Caco-2 (cell line): ENCODE results near the gene LRRC72. TPM values are rescaled to one million over a fixed set of nuclear protein-coding genes. Genes with fewer than 3 reads are reported as not detected.

Experiments used
- BruUV-seq: library from RNA; stranded (reverse); fragments of 400-500 nt; replicated peaks from 2 replicates; lab custom pipeline; 2021; lab: Mats Ljungman, UMichigan
- CTCF ChIA-PET: fragments of 300-600 bp; sonication (Branson Sonifier 250); formaldehyde crosslinking; loops from one replicate; lab custom pipeline; 2022; ENCODE audit warnings: antibody characterized with exemption; lab: Charles Lee
- POLR2A ChIA-PET: fragments of 300-600 bp; sonication (Branson Sonifier 250); formaldehyde crosslinking; loops from one replicate; lab custom pipeline; 2022; ENCODE audit warnings: antibody characterized with exemption; lab: Charles Lee
- DNase-seq, 2 experiments: peaks; one replicate each; pipeline versions ENCODE4 v3.0.0 to v3.0.0-alpha.2; 2020 to 2022
- H3K27me3 ChIP-seq: replicated peaks from 2 replicates; pipeline ENCODE4 v1.6.0; 2011; ENCODE audit warnings: low read length; ENCODE audit not compliant: control insufficient read depth, insufficient read depth
- H3K36me3 ChIP-seq: 2 replicates; pipeline ENCODE4 v1.5.1; 2011; ENCODE audit warnings: low read length; ENCODE audit not compliant: control insufficient read depth, insufficient read depth
- H3K4me1 ChIP-seq: fragments of 250-450 bp; sonication (Bioruptor Pico); 2 replicates; pipeline ENCODE4 v1.5.1; 2020; ENCODE audit warnings: mild to moderate bottlenecking
- H3K4me3 ChIP-seq: 2 replicates; pipeline ENCODE4 v1.5.1; 2011; ENCODE audit warnings: low read depth, mild to moderate bottlenecking, control low read depth, low read length
- H3K9me3 ChIP-seq: fragments of 250-450 bp; sonication (Bioruptor Pico); 2 replicates; pipeline ENCODE4 v1.5.1; 2020; ENCODE audit warnings: mild to moderate bottlenecking, moderate library complexity
- H3K27ac Mint-ChIP-seq: one replicate; pipeline ENCODE4 v1.8.0; 2022; ENCODE audit warnings: mixed read lengths; ENCODE audit not compliant: unreplicated experiment
- H3K27me3 Mint-ChIP-seq: one replicate; pipeline ENCODE4 v1.8.0; 2022; ENCODE audit warnings: mixed read lengths; ENCODE audit not compliant: insufficient read depth, unreplicated experiment
- H3K36me3 Mint-ChIP-seq: one replicate; pipeline ENCODE4 v1.8.0; 2022; ENCODE audit warnings: mild to moderate bottlenecking, mixed read lengths; ENCODE audit not compliant: insufficient read depth, unreplicated experiment
- H3K4me1 Mint-ChIP-seq: one replicate; pipeline ENCODE4 v1.8.0; 2022; ENCODE audit warnings: low read depth, mixed read lengths; ENCODE audit not compliant: unreplicated experiment
- H3K4me3 Mint-ChIP-seq: one replicate; pipeline ENCODE4 v1.8.0; 2022; ENCODE audit warnings: mild to moderate bottlenecking, moderate library complexity, mixed read lengths; ENCODE audit not compliant: unreplicated experiment
- H3K9me3 Mint-ChIP-seq: one replicate; pipeline ENCODE4 v1.8.0; 2022; ENCODE audit warnings: mixed read lengths; ENCODE audit not compliant: unreplicated experiment
- intact Hi-C: fragments of 100-400 bp; cut with micrococcal nuclease; formaldehyde crosslinking; loops from one replicate; pipeline ENCODE4 v1.10.0; 2022; ENCODE audit not compliant: unreplicated experiment
- total RNA-seq: library from RNA; stranded (reverse); gene quantifications from 2 replicates; pipeline ENCODE4 v1.2.3, GENCODE V29; 2022
- TF ChIP-seq, protein P1 (sequence below), 2 experiments: fragments of 200-600 bp in 1 of 2; IDR thresholded peaks; 1 replicate in 1 of 2; 2 replicates in 1 of 2; pipeline versions ENCODE4 v1.5.1 to v1.8.0; 2011 to 2022; ENCODE audit warnings: antibody characterized with exemption in 1 of 2, control low read depth in 1 of 2, inconsistent platforms in 1 of 2, low read depth in 1 of 2, low read length in 1 of 2, mild to moderate bottlenecking in 1 of 2, moderate library complexity in 1 of 2; ENCODE audit not compliant: insufficient read depth in 1 of 2, severe bottlenecking in 1 of 2, unreplicated experiment in 1 of 2

Gene LRRC72
- total RNA-seq, 1 experiment from 2014 or later = not detected

DNA sequence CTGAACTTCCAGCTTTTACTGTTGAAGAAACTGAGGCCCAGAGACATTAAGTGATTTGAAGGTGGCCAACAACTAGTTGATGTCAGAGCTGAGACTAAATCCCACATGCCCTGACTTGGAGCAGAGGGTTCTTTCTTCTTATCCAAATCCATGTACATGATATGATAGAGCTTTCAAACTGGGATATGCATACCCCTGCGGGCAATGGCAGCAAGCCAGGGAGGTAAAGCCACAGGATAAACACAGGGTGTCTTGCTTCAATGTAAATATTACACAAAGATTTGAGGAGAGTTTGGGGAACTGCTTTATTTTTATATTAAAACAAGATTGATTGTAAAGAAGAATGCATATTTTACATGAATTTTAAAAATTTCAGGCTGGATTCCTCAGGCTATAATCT is 2.3 kb upstream of the LRRC72 start:
- no peak for DNase-seq
- TF ChIP-seq, protein P1, sequence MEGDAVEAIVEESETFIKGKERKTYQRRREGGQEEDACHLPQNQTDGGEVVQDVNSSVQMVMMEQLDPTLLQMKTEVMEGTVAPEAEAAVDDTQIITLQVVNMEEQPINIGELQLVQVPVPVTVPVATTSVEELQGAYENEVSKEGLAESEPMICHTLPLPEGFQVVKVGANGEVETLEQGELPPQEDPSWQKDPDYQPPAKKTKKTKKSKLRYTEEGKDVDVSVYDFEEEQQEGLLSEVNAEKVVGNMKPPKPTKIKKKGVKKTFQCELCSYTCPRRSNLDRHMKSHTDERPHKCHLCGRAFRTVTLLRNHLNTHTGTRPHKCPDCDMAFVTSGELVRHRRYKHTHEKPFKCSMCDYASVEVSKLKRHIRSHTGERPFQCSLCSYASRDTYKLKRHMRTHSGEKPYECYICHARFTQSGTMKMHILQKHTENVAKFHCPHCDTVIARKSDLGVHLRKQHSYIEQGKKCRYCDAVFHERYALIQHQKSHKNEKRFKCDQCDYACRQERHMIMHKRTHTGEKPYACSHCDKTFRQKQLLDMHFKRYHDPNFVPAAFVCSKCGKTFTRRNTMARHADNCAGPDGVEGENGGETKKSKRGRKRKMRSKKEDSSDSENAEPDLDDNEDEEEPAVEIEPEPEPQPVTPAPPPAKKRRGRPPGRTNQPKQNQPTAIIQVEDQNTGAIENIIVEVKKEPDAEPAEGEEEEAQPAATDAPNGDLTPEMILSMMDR (IDR thresholded peaks at IDR 0.05; ENCODE audit: insufficient read depth in 1 of 2, low read depth in 1 of 2, low read length in 1 of 2, severe bottlenecking in 1 of 2, unreplicated experiment in 1 of 2) = no peak
- intact Hi-C loops = no loop called here
- POLR2A ChIA-PET = no interaction called here
- BruUV-seq = no TSS peak
- Histone ChIP-seq H3K9me3 (no peaks in the 10 kb centered on the region), H3K4me1 (no peaks in the 10 kb centered on the region), H3K27me3 (no peaks in the 10 kb centered on the region), H3K36me3 (no peaks in the 10 kb centered on the region), H3K4me3 (no peak overlapping the region)
- H3K36me3 Mint-ChIP-seq = no peaks in the 10 kb centered on the region
- H3K27me3 Mint-ChIP-seq = no peaks in the 10 kb centered on the region
- H3K4me1 Mint-ChIP-seq = peaks cover 9% of the 10 kb centered on the region
- no peak overlapping the region for H3K27ac Mint-ChIP-seq
- CTCF ChIA-PET = no interaction called here
- H3K9me3 Mint-ChIP-seq = no peaks in the 10 kb centered on the region
- H3K4me3 Mint-ChIP-seq = no peak overlapping the region

- no peak for DNase-seq
- H3K4me1 Mint-ChIP-seq = peaks cover 25% of the 10 kb centered on the region
- H3K4me3 Mint-ChIP-seq = no peak overlapping the region
- no peaks in the 10 kb centered on the region for H3K36me3 ChIP-seq
- no peaks in the 10 kb centered on the region for H3K9me3 Mint-ChIP-seq
- intact Hi-C loops = no loop called here
- no TSS peak for BruUV-seq
- ChIA-PET POLR2A (no interaction called here), CTCF (no interaction called here)
- H3K9me3 ChIP-seq = no peaks in the 10 kb centered on the region
- no peaks in the 10 kb centered on the region for H3K36me3 Mint-ChIP-seq
- H3K27ac Mint-ChIP-seq = no peak overlapping the region
- TF ChIP-seq, protein P1 (IDR thresholded peaks at IDR 0.05; ENCODE audit: insufficient read depth in 1 of 2, low read depth in 1 of 2, low read length in 1 of 2, severe bottlenecking in 1 of 2, unreplicated experiment in 1 of 2) = no peak
- H3K4me1 ChIP-seq = peaks cover 16% of the 10 kb centered on the region
- no peak overlapping the region for H3K4me3 ChIP-seq
- no peaks in the 10 kb centered on the region for H3K27me3 ChIP-seq
- no peaks in the 10 kb centered on the region for H3K27me3 Mint-ChIP-seq
Observed at GRCh38 chr7:16528520-16528919, 1.9 kb downstream of the LRRC72 start.

- Histone ChIP-seq H3K4me1 (peaks cover 16% of the 10 kb centered on the region), H3K36me3 (no peaks in the 10 kb centered on the region), H3K4me3 (no peak overlapping the region), H3K9me3 (no peaks in the 10 kb centered on the region), H3K27me3 (no peaks in the 10 kb centered on the region)
- ChIA-PET POLR2A (no interaction called here), CTCF (no interaction called here)
- no peak for DNase-seq
- Mint-ChIP-seq H3K36me3 (no peaks in the 10 kb centered on the region), H3K27me3 (no peaks in the 10 kb centered on the region), H3K9me3 (no peaks in the 10 kb centered on the region), H3K4me3 (no peak overlapping the region), H3K4me1 (peaks cover 25% of the 10 kb centered on the region), H3K27ac (no peak overlapping the region)
- no TSS peak for BruUV-seq
- intact Hi-C loops = no loop called here
- TF ChIP-seq, protein P1 (IDR thresholded peaks at IDR 0.05; ENCODE audit: insufficient read depth in 1 of 2, low read depth in 1 of 2, low read length in 1 of 2, severe bottlenecking in 1 of 2, unreplicated experiment in 1 of 2) = no peak
Observed at GRCh38 chr7:16529697-16530096, 3.1 kb downstream of the LRRC72 start.
